ENCODE measurements around the gene UGT1A7. TPM values are rescaled to one million over a fixed set of nuclear protein-coding genes. Genes with fewer than 3 reads are reported as not detected.

Gene UGT1A7
- total RNA-seq, 4 donors from 2014 or later, result not detected

- H3K27me3 ChIP-seq, result no peaks in the 10 kb centered on the region
- ATAC-seq, result no peak
- no peak overlapping the region for H3K4me3 ChIP-seq
- no peak for TF ChIP-seq POLR2A (IDR thresholded peaks at IDR 0.05)
- TF ChIP-seq CTCF (IDR thresholded peaks at IDR 0.05 in 4 of 5, conservative IDR thresholded peaks at IDR 0.05 in 1 of 5), result no peak
- in situ Hi-C loops (cut with MboI; ENCODE audit: low sequenced_read_pairs in 4 of 4) (no loop called here), intact Hi-C loops (cut with DNase I; ENCODE audit: low total_unique reads) (no loop called here)
- no peak overlapping the region for H3K27ac ChIP-seq
- DNase-seq, result no peak
- no peaks in the 10 kb centered on the region for H3K36me3 ChIP-seq
- H3K4me1 ChIP-seq, result no peaks in the 10 kb centered on the region
- H3K9me3 ChIP-seq, result no peaks in the 10 kb centered on the region
Measured at GRCh38 chr2:233688341-233688740, 6.6 kb downstream of the UGT1A7 start.

DNA sequence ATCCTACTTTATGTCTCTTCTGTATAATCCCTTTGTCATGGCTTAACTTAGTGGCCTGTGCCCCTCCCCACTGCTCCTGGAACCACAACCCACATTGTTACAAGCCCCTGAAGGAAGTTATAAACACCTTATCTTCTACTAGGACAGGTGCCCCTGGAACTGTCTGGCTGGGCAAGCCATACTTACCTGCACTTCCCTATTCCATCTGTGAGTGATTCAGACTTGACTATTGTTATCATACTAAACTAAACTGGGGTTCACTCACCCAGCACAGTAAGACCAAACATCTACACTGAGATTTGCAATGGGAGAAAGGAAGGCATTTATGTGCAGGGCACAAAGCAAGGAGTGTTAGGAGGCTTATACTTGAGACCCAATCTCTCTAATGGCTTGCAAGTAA is 7.3 kb downstream of the UGT1A7 start:
- H3K36me3 ChIP-seq, result no peaks in the 10 kb centered on the region
- intact Hi-C loops (cut with DNase I; ENCODE audit: low total_unique reads) (no loop called here), in situ Hi-C loops (cut with MboI; ENCODE audit: low sequenced_read_pairs in 4 of 4) (no loop called here)

DNA sequence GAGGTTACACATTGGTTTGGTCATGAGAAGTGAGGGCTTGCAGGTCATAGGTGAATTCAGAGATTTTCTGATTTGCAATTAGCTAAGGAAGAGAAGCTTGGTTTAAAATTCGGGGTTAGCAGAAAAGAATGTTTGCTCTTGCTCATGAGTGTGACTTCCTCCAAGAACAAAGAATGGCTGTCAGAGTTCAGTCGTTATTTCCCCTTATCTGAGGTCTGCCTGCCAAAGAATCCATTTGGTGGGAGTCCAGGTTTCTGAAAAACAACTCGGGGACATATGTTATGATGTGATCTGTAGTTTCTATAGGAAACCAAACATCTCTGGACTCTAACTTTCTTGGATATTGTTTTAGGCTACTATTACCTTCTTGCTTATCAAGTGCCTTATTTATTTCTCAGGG is 7.8 kb downstream of the UGT1A7 start:
- Histone ChIP-seq H3K4me1 (no peaks in the 10 kb centered on the region), H3K4me3 (no peak overlapping the region), H3K36me3 (no peaks in the 10 kb centered on the region), H3K9me3 (no peaks in the 10 kb centered on the region), H3K27ac (no peak overlapping the region), H3K27me3 (no peaks in the 10 kb centered on the region)
- DNase-seq (no peak), ATAC-seq (no peak)
- intact Hi-C loops (cut with DNase I; ENCODE audit: low total_unique reads) (no loop called here), in situ Hi-C loops (cut with MboI; ENCODE audit: low sequenced_read_pairs in 4 of 4) (no loop called here)
- TF ChIP-seq POLR2A (IDR thresholded peaks at IDR 0.05) (no peak), CTCF (IDR thresholded peaks at IDR 0.05 in 4 of 5, conservative IDR thresholded peaks at IDR 0.05 in 1 of 5) (no peak)

More for the DNA sequence above, 7.3 kb downstream of the UGT1A7 start:
- DNase-seq, result no peak
- no peaks in the 10 kb centered on the region for H3K4me1 ChIP-seq
- no peaks in the 10 kb centered on the region for H3K9me3 ChIP-seq
- no peak for ATAC-seq
- H3K27ac ChIP-seq, result no peak overlapping the region
- H3K4me3 ChIP-seq, result no peak overlapping the region
- no peak for TF ChIP-seq POLR2A (IDR thresholded peaks at IDR 0.05)
- TF ChIP-seq CTCF (IDR thresholded peaks at IDR 0.05 in 4 of 5, conservative IDR thresholded peaks at IDR 0.05 in 1 of 5), result no peak
- H3K27me3 ChIP-seq, result no peaks in the 10 kb centered on the region

DNA sequence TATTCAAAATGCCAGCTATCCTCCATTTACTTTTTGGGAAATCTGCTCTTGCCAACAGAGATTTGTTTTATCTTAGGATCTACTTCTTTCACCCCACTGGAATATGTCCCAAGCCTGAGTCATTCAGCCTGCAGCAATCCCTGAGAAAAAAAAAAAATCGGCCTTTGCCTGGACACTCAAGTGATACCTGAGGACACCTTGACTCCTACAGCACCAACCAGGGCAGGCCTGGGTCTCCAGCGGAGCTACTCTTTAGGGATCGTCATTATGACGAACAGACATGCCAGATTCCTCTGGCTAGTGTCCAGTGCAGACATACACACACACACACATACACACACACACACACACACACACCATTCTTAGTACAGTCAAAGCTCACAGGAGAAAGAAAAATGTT is 8.7 kb downstream of the UGT1A7 start:
- Histone ChIP-seq H3K4me1 (no peaks in the 10 kb centered on the region), H3K27ac (no peak overlapping the region), H3K36me3 (no peaks in the 10 kb centered on the region), H3K9me3 (no peaks in the 10 kb centered on the region), H3K4me3 (no peak overlapping the region), H3K27me3 (no peaks in the 10 kb centered on the region)
- TF ChIP-seq CTCF (IDR thresholded peaks at IDR 0.05 in 4 of 5, conservative IDR thresholded peaks at IDR 0.05 in 1 of 5) (no peak), POLR2A (IDR thresholded peaks at IDR 0.05) (no peak)
- no peak for ATAC-seq
- no peak for DNase-seq
- in situ Hi-C loops (cut with MboI; ENCODE audit: low sequenced_read_pairs in 4 of 4) (no loop called here), intact Hi-C loops (cut with DNase I; ENCODE audit: low total_unique reads) (no loop called here)
